Lung (tissue), 12 donors: Measurements from ENCODE around the gene NFASC. TPM values are rescaled to one million over a fixed set of nuclear protein-coding genes. Genes with fewer than 3 reads are reported as not detected.

Experiments used
- ATAC-seq: fragments of 200-7000 bp; cut with Tn5 transposase; one replicate; pipeline ENCODE4 v1.9.1; 2020; ENCODE audit warnings: moderate number of reproducible peaks; ENCODE audit not compliant: insufficient read depth, low FRiP score
- DNase-seq, 3 donors: peaks; one replicate each; pipeline ENCODE4 v3.0.0-alpha.2; 2013 to 2017
- H3K27ac ChIP-seq, 2 donors: one replicate each; pipeline ENCODE4 v1.5.1; 2013; ENCODE audit warnings: mild to moderate bottlenecking in 2 of 2, moderate library complexity in 2 of 2, control low read depth in 1 of 2, inconsistent platforms in 1 of 2, low read depth in 1 of 2, low read length in 1 of 2
- H3K27me3 ChIP-seq, 3 donors: one replicate each; pipeline ENCODE4 v1.5.1; 2013; ENCODE audit warnings: low read length in 2 of 3; ENCODE audit not compliant: control insufficient read depth in 3 of 3, insufficient read depth in 3 of 3
- H3K36me3 ChIP-seq, 4 donors: one replicate each; pipeline ENCODE4 v1.5.1; 2013; ENCODE audit warnings: low read length in 4 of 4, mild to moderate bottlenecking in 1 of 4, moderate library complexity in 1 of 4; ENCODE audit not compliant: control insufficient read depth in 4 of 4, insufficient read depth in 4 of 4
- H3K4me1 ChIP-seq, 5 donors: one replicate each; pipeline ENCODE4 v1.5.1; 2013; ENCODE audit warnings: low read length in 5 of 5, mild to moderate bottlenecking in 2 of 5, moderate library complexity in 1 of 5; ENCODE audit not compliant: control insufficient read depth in 5 of 5, insufficient read depth in 5 of 5
- H3K4me3 ChIP-seq: one replicate; pipeline ENCODE4 v1.5.1; 2013; ENCODE audit warnings: mild to moderate bottlenecking, control low read depth, moderate library complexity
- H3K9ac ChIP-seq, 2 donors: one replicate each; pipeline ENCODE4 v1.5.1; 2013; ENCODE audit warnings: low read length in 2 of 2, control low read depth in 1 of 2; ENCODE audit not compliant: insufficient read depth in 1 of 2
- H3K9me3 ChIP-seq, 4 donors: one replicate each; pipeline ENCODE4 v1.5.1; 2013; ENCODE audit warnings: low read length in 3 of 4, mild to moderate bottlenecking in 1 of 4, moderate library complexity in 1 of 4; ENCODE audit not compliant: control insufficient read depth in 4 of 4, insufficient read depth in 3 of 4
- WGBS, 2 donors: extraction: QIAGEN DNeasy Blood & Tissue Kit; methylation state at CpG; one replicate each; pipeline ENCODE4 v1.1.7; 2013; 5-methylcytosine and 5-hydroxymethylcytosine counted together
- polyA plus RNA-seq, 2 donors: library from polyadenylated mRNA; stranded (reverse); fragments of 200-250 nt; gene quantifications; one replicate each; pipeline ENCODE4 v1.2.1, GENCODE V29; 2013
- total RNA-seq, 2 donors: library from RNA; depleted of rRNA in 1 of 2; stranded (reverse); fragments of >200 nt in 1 of 2; gene quantifications; one replicate each; pipeline ENCODE4 v1.2.1, GENCODE V29; 2014 to 2021
- TF ChIP-seq, protein P1 (sequence below): IDR thresholded peaks from 2 replicates; pipeline ENCODE4 v1.5.1; 2012; ENCODE audit warnings: mild to moderate bottlenecking; ENCODE audit errors: control extremely low read depth, extremely low read depth
- donor health status: control.
- donor health status: control.
- donor health status: Bipolar disorder and iron deficiency.
- donor health status: healthy.
- donor health status: DM: yes; HTN: yes; CAD: no.

Gene NFASC
- total and polyA plus RNA-seq, 4 donors = 1.8 to 11.2 (median 3.8) TPM

DNA sequence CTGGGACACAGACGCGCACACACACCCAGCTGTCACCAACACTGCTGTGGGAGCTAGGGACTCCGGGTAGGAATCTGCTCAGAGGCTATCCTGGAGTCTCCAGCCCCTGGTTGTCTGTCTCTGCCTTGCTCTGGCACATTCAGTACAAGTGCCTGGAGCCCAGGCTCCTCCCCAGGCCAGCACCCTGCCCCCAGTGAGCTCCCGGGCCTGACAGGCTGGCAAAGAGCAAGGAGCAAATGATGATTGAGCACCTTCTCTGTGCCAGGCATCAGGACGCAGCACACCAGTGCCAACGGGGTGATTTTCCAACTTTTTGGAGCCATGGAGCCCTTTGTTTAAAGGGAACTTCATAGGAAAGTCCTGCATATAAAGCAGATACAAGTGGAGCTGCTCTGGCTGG is 178.8 kb downstream of the NFASC start:
- Histone ChIP-seq H3K4me3 (no peak overlapping the region), H3K9me3 (no peaks in the 10 kb centered on the region), H3K9ac (no peak overlapping the region), H3K4me1 (no peaks in the 10 kb centered on the region), H3K36me3 (no peaks in the 10 kb centered on the region), H3K27ac (no peak overlapping the region), H3K27me3 (peaks cover 3 to 43% (median 29%) of the 10 kb centered on the region in 3 donors)
- DNase-seq = no peak
- TF ChIP-seq, protein P1, sequence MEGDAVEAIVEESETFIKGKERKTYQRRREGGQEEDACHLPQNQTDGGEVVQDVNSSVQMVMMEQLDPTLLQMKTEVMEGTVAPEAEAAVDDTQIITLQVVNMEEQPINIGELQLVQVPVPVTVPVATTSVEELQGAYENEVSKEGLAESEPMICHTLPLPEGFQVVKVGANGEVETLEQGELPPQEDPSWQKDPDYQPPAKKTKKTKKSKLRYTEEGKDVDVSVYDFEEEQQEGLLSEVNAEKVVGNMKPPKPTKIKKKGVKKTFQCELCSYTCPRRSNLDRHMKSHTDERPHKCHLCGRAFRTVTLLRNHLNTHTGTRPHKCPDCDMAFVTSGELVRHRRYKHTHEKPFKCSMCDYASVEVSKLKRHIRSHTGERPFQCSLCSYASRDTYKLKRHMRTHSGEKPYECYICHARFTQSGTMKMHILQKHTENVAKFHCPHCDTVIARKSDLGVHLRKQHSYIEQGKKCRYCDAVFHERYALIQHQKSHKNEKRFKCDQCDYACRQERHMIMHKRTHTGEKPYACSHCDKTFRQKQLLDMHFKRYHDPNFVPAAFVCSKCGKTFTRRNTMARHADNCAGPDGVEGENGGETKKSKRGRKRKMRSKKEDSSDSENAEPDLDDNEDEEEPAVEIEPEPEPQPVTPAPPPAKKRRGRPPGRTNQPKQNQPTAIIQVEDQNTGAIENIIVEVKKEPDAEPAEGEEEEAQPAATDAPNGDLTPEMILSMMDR = no peak
- WGBS, 2 donors = 69 to 70% methylated on average over 6 of the region's 6 CpGs
- no peak for ATAC-seq

DNA sequence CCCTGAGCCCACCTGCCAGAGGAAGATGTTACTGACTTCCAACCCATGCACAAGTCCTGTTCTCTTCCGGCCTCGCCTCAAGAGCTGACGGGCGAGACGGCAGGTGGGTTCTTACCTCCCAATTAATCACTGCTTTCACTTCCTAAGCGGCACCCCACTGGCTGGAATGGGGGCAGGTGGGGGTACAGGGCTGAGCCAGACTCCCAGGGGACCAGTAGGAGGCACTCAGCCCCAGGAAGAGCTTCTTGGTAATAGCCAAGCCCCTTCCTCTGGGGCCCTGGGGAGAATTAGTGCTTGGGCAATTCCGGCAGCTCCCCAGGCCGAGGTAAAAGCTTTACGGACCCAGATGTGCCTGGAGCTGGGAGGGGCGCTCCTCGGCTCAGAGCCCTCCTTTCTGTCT is 182.0 kb downstream of the NFASC start:
- no peaks in the 10 kb centered on the region for H3K4me1 ChIP-seq
- TF ChIP-seq, protein P1 = no peak
- 82 to 85% methylated on average over 11 of the region's 11 CpGs for WGBS, 2 donors
- no peaks in the 10 kb centered on the region for H3K9me3 ChIP-seq
- DNase-seq (no peak), ATAC-seq (no peak)
- H3K27me3 ChIP-seq = peaks cover 0 to 11% (median 4%) of the 10 kb centered on the region in 3 donors
- H3K4me3 ChIP-seq = no peak overlapping the region
- no peak overlapping the region for H3K27ac ChIP-seq
- H3K9ac ChIP-seq = no peak overlapping the region
- no peaks in the 10 kb centered on the region for H3K36me3 ChIP-seq

DNA sequence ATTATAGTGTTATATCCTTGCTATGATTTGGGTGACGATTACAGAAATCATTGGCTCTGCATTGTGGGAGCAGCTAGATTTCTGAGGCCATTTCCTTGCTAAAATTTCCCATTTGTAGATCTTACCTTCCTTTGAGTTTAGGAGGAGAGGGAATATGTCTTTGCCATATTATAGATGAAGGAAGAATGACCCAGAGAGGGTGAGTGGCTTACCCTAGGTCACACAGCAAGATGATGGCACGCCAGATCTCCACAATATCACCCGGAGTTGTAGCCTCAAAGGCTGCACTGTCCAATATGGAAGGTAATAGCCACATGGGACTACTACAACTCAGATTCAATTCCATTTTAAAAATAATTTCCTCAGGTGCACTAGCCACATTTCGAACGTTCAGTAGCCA is 182.6 kb downstream of the NFASC start:
- no peak overlapping the region for H3K9ac ChIP-seq
- H3K36me3 ChIP-seq = no peaks in the 10 kb centered on the region
- H3K9me3 ChIP-seq = no peaks in the 10 kb centered on the region
- H3K4me3 ChIP-seq = no peak overlapping the region
- 89 to 97% methylated on average over 5 of the region's 5 CpGs for WGBS, 2 donors
- no peaks in the 10 kb centered on the region for H3K4me1 ChIP-seq
- no peak for DNase-seq
- TF ChIP-seq, protein P1 = no peak
- no peak for ATAC-seq
- H3K27me3 ChIP-seq = peaks cover 0 to 7% (median 4%) of the 10 kb centered on the region in 3 donors
- H3K27ac ChIP-seq = no peak overlapping the region

DNA sequence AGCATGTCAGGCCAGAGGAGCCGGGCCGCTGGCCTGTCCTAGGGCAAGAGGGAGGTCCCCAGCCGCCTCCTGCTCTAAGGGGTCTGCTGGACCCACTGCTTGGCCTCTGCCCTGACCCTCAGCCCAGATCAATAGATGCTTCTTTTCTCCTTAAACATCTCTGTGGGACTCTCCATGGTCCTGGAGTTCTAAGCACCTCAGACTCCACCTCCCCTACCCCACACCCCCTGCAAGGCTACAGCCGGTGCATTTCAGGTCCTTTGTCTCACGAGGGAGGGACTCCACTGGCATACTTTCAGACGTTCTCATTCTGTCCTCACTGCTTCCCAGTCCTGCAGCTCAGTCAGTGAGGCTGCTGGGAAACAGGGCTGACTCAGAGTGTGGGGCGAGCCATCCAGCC is 183.4 kb downstream of the NFASC start:
- Histone ChIP-seq H3K27ac (no peak overlapping the region), H3K9me3 (no peaks in the 10 kb centered on the region), H3K36me3 (no peaks in the 10 kb centered on the region), H3K4me1 (no peaks in the 10 kb centered on the region), H3K27me3 (peaks cover 0 to 4% (median 3%) of the 10 kb centered on the region in 3 donors), H3K9ac (no peak overlapping the region), H3K4me3 (no peak overlapping the region)
- TF ChIP-seq, protein P1 = no peak
- DNase-seq (no peak), ATAC-seq (no peak)
- WGBS, 2 donors = 56 to 70% methylated on average over 7 of the region's 7 CpGs
